ENCODE data around the gene RPRD1A. TPM values are rescaled to one million over a fixed set of nuclear protein-coding genes. Genes with fewer than 3 reads are reported as not detected.

The RPRD1A gene
- total RNA-seq, 3 donors from 2014 or later, result 31.7 to 64.5 (median 38.7) TPM

DNA sequence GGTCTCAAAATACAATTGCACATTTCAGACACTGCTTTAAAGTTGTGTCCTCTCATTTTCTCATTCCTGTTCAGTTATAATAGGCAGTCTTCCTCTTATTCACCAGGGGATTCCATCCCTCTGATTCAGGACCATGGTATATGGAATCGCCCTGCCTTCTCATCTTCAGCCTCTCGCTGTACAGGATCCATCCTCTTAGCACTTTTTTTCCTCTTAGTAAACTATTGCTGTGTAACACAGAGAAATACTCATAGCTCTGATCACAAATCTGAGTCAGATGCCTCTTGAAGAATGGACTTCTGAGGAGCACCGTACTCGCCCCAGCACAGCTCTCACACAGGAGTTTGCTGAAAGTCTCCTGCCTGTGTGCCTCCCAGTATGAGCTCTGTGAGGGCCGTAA lies 83.5 kb downstream of the RPRD1A start:
- ATAC-seq, result no peak
- intact Hi-C loops (cut with DNase I, micrococcal nuclease), result no loop called here
- DNase-seq, result no peak
- H3K36me3 ChIP-seq (ENCODE audit: low read depth), result no peaks in the 10 kb centered on the region
- no peaks in the 10 kb centered on the region for H3K9me3 ChIP-seq
- no peaks in the 10 kb centered on the region for H3K4me1 ChIP-seq (ENCODE audit: low read depth)
- TF ChIP-seq, protein P1, sequence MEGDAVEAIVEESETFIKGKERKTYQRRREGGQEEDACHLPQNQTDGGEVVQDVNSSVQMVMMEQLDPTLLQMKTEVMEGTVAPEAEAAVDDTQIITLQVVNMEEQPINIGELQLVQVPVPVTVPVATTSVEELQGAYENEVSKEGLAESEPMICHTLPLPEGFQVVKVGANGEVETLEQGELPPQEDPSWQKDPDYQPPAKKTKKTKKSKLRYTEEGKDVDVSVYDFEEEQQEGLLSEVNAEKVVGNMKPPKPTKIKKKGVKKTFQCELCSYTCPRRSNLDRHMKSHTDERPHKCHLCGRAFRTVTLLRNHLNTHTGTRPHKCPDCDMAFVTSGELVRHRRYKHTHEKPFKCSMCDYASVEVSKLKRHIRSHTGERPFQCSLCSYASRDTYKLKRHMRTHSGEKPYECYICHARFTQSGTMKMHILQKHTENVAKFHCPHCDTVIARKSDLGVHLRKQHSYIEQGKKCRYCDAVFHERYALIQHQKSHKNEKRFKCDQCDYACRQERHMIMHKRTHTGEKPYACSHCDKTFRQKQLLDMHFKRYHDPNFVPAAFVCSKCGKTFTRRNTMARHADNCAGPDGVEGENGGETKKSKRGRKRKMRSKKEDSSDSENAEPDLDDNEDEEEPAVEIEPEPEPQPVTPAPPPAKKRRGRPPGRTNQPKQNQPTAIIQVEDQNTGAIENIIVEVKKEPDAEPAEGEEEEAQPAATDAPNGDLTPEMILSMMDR (IDR thresholded peaks at IDR 0.05), result no peak
- H3K4me3 ChIP-seq, result no peak overlapping the region

DNA sequence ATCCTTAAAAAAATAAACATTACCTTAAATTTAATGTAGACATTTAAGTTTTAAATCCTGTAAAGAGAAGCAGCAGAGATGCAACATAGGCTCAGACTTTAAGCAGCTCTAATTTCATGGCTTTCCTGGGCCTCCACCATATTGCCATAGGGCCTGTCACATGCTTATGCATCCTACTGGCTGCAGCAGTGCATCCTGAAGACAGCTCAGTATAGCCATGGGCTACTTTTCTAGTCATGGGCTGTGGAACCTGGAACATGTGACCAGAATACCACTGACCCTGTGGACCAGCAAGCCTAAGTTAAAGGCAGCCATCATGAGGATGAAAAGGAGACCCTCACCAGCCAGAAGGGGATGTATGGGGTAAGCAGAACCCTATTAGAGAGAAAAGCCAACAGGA lies 84.2 kb downstream of the RPRD1A start:
- H3K4me1 ChIP-seq (ENCODE audit: low read depth), result no peaks in the 10 kb centered on the region
- intact Hi-C loops (cut with DNase I, micrococcal nuclease), result no loop called here
- no peaks in the 10 kb centered on the region for H3K36me3 ChIP-seq (ENCODE audit: low read depth)
- no peak overlapping the region for H3K4me3 ChIP-seq
- TF ChIP-seq, protein P1 (IDR thresholded peaks at IDR 0.05), result no peak
- ATAC-seq, result no peak
- no peaks in the 10 kb centered on the region for H3K9me3 ChIP-seq
- no peak for DNase-seq

DNA sequence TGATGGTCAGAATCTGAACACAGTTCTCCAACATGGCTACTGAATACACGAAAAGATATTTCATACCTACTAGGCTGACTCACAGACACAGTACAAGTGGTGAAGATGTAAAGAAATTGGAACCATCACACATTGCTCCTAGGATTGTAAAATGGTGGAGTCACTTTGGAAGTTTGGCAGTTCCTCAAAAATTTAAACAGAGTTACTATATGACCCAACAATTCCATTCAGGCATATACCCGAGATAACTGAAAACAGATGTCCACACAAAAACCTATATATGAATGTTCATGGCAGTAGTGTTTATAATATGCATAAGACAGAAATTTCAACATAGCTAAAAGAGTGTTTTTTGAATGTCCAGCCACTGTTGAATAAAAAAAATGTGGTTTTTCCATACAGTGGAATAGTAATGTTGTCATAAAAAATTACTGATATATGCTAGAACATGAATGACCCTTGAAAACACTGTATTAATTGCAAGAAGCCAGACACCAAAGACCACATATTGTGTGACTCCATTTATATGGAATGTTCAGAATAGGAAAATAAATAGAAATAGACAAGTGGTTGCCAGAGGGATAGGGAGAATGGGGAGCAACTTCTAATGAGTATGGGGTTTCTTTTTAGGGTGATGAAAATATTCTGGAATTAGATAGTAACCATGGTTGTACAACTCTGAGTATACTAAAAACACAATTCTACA lies 84.8 kb downstream of the RPRD1A start:
- Histone ChIP-seq H3K36me3 (ENCODE audit: low read depth) (no peaks in the 10 kb centered on the region), H3K4me3 (no peak overlapping the region), H3K4me1 (ENCODE audit: low read depth) (no peaks in the 10 kb centered on the region), H3K9me3 (no peaks in the 10 kb centered on the region)
- no peak for ATAC-seq
- DNase-seq, result no peak
- TF ChIP-seq, protein P1 (IDR thresholded peaks at IDR 0.05), result no peak
- intact Hi-C loops (cut with DNase I, micrococcal nuclease), result no loop called here

DNA sequence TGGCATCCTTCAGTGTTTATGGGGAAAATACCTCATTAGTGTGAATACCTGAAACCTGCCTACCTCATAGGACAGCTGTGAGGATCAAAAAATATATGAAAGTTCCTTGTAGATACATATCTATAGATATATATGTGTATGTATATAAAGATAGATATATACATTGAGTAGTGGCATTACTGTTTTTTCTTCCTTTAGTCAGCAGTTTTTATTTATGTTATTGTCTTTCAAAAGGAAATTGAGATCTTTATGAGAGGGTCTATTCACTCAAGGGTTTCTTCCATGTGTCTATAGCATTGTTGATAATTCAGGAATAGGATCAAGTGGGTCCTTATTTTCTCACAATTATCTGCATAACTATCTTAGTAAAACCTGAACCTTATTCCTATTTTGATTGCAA lies 88.2 kb downstream of the RPRD1A start:
- Histone ChIP-seq H3K9me3 (no peaks in the 10 kb centered on the region), H3K4me3 (no peak overlapping the region), H3K4me1 (ENCODE audit: low read depth) (peaks cover 4% of the 10 kb centered on the region), H3K36me3 (ENCODE audit: low read depth) (no peaks in the 10 kb centered on the region)
- ATAC-seq (no peak), DNase-seq (no peak)
- intact Hi-C loops (cut with DNase I, micrococcal nuclease), result no loop called here
- TF ChIP-seq, protein P1 (IDR thresholded peaks at IDR 0.05), result no peak

DNA sequence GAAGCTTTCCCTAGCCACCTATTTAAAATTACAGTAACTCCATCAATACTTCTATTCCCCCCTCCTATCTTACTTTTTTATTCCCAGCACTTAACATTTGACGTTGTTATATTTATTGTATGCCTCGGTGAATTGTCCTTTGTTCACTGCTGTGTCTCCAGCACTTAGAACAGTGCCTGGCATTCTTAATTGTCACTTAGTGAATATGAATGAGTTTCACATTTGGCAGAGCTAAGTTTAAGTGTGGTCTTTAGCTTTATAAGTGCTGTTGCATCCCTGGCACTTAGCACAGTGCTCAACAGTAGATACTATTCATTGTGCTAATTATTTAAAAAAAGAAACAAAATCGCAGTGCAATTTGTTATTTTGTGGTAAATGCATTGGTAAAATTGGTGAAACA lies 93.2 kb downstream of the RPRD1A start:
- intact Hi-C loops (cut with DNase I, micrococcal nuclease), result no loop called here
- peaks cover 23% of the 10 kb centered on the region for H3K4me1 ChIP-seq (ENCODE audit: low read depth)
- ATAC-seq, result no peak
- no peak for DNase-seq
- H3K4me3 ChIP-seq, result no peak overlapping the region
- no peaks in the 10 kb centered on the region for H3K36me3 ChIP-seq (ENCODE audit: low read depth)
- H3K9me3 ChIP-seq, result no peaks in the 10 kb centered on the region
- TF ChIP-seq, protein P1 (IDR thresholded peaks at IDR 0.05), result no peak

DNA sequence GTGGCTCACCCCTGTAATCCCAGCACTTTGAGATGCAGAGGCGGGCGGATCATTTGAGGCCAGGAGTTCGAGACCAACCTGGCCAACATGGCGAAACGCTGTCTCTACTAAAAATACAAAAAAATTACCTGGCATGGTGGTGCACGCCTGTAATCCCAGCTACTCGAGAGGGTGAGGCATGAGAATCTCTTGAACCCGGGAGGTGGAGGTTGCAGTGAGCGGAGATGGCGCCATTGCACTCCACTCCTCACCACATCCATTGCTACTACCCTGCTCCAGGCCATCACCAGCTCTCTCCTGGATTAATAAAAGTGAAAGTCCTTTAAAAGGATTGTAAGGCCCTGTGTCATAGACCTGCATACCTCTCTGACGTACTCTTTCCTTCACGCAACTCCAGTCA lies 93.7 kb downstream of the RPRD1A start:
- no peak overlapping the region for H3K4me3 ChIP-seq
- TF ChIP-seq, protein P1 (IDR thresholded peaks at IDR 0.05), result no peak
- no peaks in the 10 kb centered on the region for H3K36me3 ChIP-seq (ENCODE audit: low read depth)
- no peaks in the 10 kb centered on the region for H3K9me3 ChIP-seq
- ATAC-seq, result no peak
- intact Hi-C loops (cut with DNase I, micrococcal nuclease), result no loop called here
- no peak for DNase-seq
- H3K4me1 ChIP-seq (ENCODE audit: low read depth), result peaks cover 23% of the 10 kb centered on the region
